ENCODE results near the gene WT1.

GRCh38 chr11:32433914-32434355, 1.4 kb downstream of the WT1 start:
- TF ChIP-seq CTCF (IDR thresholded peaks at IDR 0.05 in 4 of 5, conservative IDR thresholded peaks at IDR 0.05 in 1 of 5), result no peak
- no peak for TF ChIP-seq POLR2A (IDR thresholded peaks at IDR 0.05)

All from gastrocnemius medialis (tissue), 4 donors.